NCI-H748 treated with DMSO at 0.1 percent for 48 hours (cell line): ENCODE measurements around the gene RUNX3.
"Not testable (repeated sequence)": the region's sequence is repeated elsewhere in the genome, so short reads cannot be mapped to it uniquely, and the experiment has no call there.

Experiments used
- DNase-seq: peaks from one replicate; lab custom pipeline; 2025; lab: John Stamatoyannopoulos, UW

The RUNX3 gene

GRCh38 chr1:24912376-24913273 lies 17.5 kb downstream of the RUNX3 start:
- no peak for DNase-seq

GRCh38 chr1:24911651-24912155 lies 18.4 kb downstream of the RUNX3 start:
- DNase-seq, result no peak

- DNase-seq, result no peak
These were observed 19.1 kb downstream of the RUNX3 start for GRCh38 chr1:24910751-24911650.

- no peak for DNase-seq
These were observed 19.9 kb downstream of the RUNX3 start for GRCh38 chr1:24910210-24910609.

- no peak for DNase-seq
These were observed 20.6 kb downstream of the RUNX3 start for GRCh38 chr1:24909388-24909898.

- DNase-seq, result no peak
These were observed 21.4 kb downstream of the RUNX3 start for GRCh38 chr1:24908591-24909259.

GRCh38 chr1:24907587-24908294 lies 22.3 kb downstream of the RUNX3 start:
- DNase-seq, result not testable (repeated sequence)

GRCh38 chr1:24906760-24907490 lies 23.2 kb downstream of the RUNX3 start:
- no peak for DNase-seq

- no peak for DNase-seq
These were observed 23.9 kb downstream of the RUNX3 start for GRCh38 chr1:24905979-24906720.

- DNase-seq, result no peak
These were observed 24.6 kb downstream of the RUNX3 start for GRCh38 chr1:24905355-24905978.

GRCh38 chr1:24904731-24905354 lies 25.2 kb downstream of the RUNX3 start:
- no peak for DNase-seq

GRCh38 chr1:24903955-24904730 lies 25.9 kb downstream of the RUNX3 start:
- no peak for DNase-seq

GRCh38 chr1:24903560-24903954 lies 26.5 kb downstream of the RUNX3 start:
- DNase-seq, result no peak

GRCh38 chr1:24903011-24903461 lies 27.0 kb downstream of the RUNX3 start:
- no peak for DNase-seq

GRCh38 chr1:24902471-24902891 lies 27.6 kb downstream of the RUNX3 start:
- no peak for DNase-seq

- no peak for DNase-seq
These were observed 28.1 kb downstream of the RUNX3 start for GRCh38 chr1:24901791-24902470.
